Measurements from ENCODE around the gene DUSP1. TPM values are rescaled to one million over a fixed set of nuclear protein-coding genes. Genes with fewer than 3 reads are reported as not detected.

The DUSP1 gene
- total and polyA plus RNA-seq, 2 experiments from 2014 or later, result 547 to 583 TPM

GRCh38 chr5:172732201-172732865 is 38.7 kb downstream of the DUSP1 start:
- 93% methylated on average over 14 of the region's 14 CpGs for WGBS (ENCODE audit: low lambda C conversion rate, missing lambda C conversion rate)
- Histone ChIP-seq H3K36me3 (replicated peaks; ENCODE audit: insufficient read depth, low read depth) (no peaks in the 10 kb centered on the region), H3K27ac (peak overlapping the region; percentile 97), H3K9me2 (replicated peaks; ENCODE audit: insufficient read depth) (no peaks in the 10 kb centered on the region), H2AFZ (no peak overlapping the region), H3K4me3 (no peak overlapping the region), H3K4me2 (no peak overlapping the region), H3K9me3 (ENCODE audit: low read depth) (no peaks in the 10 kb centered on the region), H3K27me3 (no peaks in the 10 kb centered on the region), H4K20me1 (ENCODE audit: insufficient read depth, poor library complexity, severe bottlenecking) (no peaks in the 10 kb centered on the region), H3K79me2 (no peaks in the 10 kb centered on the region), H3K4me1 (ENCODE audit: insufficient read depth) (peaks cover 35% of the 10 kb centered on the region)
- DNase-seq (ENCODE audit: low spot score), result no peak
- no peak for TF ChIP-seq EZH2phosphoT487 (IDR thresholded peaks at IDR 0.05; ENCODE audit: low read depth, severe bottlenecking, unreplicated experiment)
- no peak for TF ChIP-seq EZH2 (IDR thresholded peaks at IDR 0.05; ENCODE audit: borderline replicate concordance)
- no peak for TF ChIP-seq CTCF (IDR thresholded peaks at IDR 0.05; ENCODE audit: poor library complexity)

- Histone ChIP-seq H3K4me3 (no peak overlapping the region), H3K4me1 (ENCODE audit: insufficient read depth) (peaks cover 29% of the 10 kb centered on the region), H3K79me2 (no peaks in the 10 kb centered on the region), H3K4me2 (no peak overlapping the region), H3K27me3 (no peaks in the 10 kb centered on the region), H4K20me1 (ENCODE audit: insufficient read depth, poor library complexity, severe bottlenecking) (no peaks in the 10 kb centered on the region), H3K27ac (no peak overlapping the region), H3K36me3 (replicated peaks; ENCODE audit: insufficient read depth, low read depth) (no peaks in the 10 kb centered on the region), H3K9me3 (ENCODE audit: low read depth) (no peaks in the 10 kb centered on the region), H3K9me2 (replicated peaks; ENCODE audit: insufficient read depth) (no peaks in the 10 kb centered on the region), H2AFZ (no peak overlapping the region)
- DNase-seq (ENCODE audit: low spot score), result no peak
- TF ChIP-seq EZH2phosphoT487 (IDR thresholded peaks at IDR 0.05; ENCODE audit: low read depth, severe bottlenecking, unreplicated experiment), result no peak
- no peak for TF ChIP-seq EZH2 (IDR thresholded peaks at IDR 0.05; ENCODE audit: borderline replicate concordance)
- no peak for TF ChIP-seq CTCF (IDR thresholded peaks at IDR 0.05; ENCODE audit: poor library complexity)
- WGBS (ENCODE audit: low lambda C conversion rate, missing lambda C conversion rate), result 92% methylated on average over 9 of the region's 9 CpGs
Measured at GRCh38 chr5:172731680-172732074, 39.3 kb downstream of the DUSP1 start.

GRCh38 chr5:172730981-172731679 is 39.9 kb downstream of the DUSP1 start:
- 78% methylated on average over 16 of the region's 16 CpGs for WGBS (ENCODE audit: low lambda C conversion rate, missing lambda C conversion rate)
- no peak overlapping the region for H3K4me3 ChIP-seq
- H3K27me3 ChIP-seq, result no peaks in the 10 kb centered on the region
- H4K20me1 ChIP-seq (ENCODE audit: insufficient read depth, poor library complexity, severe bottlenecking), result no peaks in the 10 kb centered on the region
- H3K4me2 ChIP-seq, result no peak overlapping the region
- H3K9me3 ChIP-seq (ENCODE audit: low read depth), result no peaks in the 10 kb centered on the region
- peak; percentile 81 for DNase-seq (ENCODE audit: low spot score)
- no peak overlapping the region for H2AFZ ChIP-seq
- H3K9me2 ChIP-seq (replicated peaks; ENCODE audit: insufficient read depth), result no peaks in the 10 kb centered on the region
- no peaks in the 10 kb centered on the region for H3K36me3 ChIP-seq (replicated peaks; ENCODE audit: insufficient read depth, low read depth)
- H3K4me1 ChIP-seq (ENCODE audit: insufficient read depth), result peaks cover 24% of the 10 kb centered on the region
- TF ChIP-seq EZH2phosphoT487 (IDR thresholded peaks at IDR 0.05; ENCODE audit: low read depth, severe bottlenecking, unreplicated experiment) (no peak), EZH2 (IDR thresholded peaks at IDR 0.05; ENCODE audit: borderline replicate concordance) (no peak), CTCF (IDR thresholded peaks at IDR 0.05; ENCODE audit: poor library complexity) (no peak)
- H3K79me2 ChIP-seq, result no peaks in the 10 kb centered on the region
- H3K27ac ChIP-seq, result no peak overlapping the region

Data from hepatocyte (in vitro differentiated cells).